GM23338 (cell line): ENCODE measurements around the gene ZNF485. TPM values are rescaled to one million over a fixed set of nuclear protein-coding genes. Genes with fewer than 3 reads are reported as not detected.
A peak's percentile ranks its signal among the peaks of the same experiment; 100 is the strongest.

Source experiments
- ATAC-seq: fragments of 200-7000 bp; cut with Tn5 transposase; 3 replicates; pipeline ENCODE4 v1.9.1; 2020
- DNase-seq: peaks from one replicate; pipeline ENCODE4 v3.0.0-alpha.2; 2015; ENCODE audit warnings: low spot score
- H2AFZ ChIP-seq: fragments of 200-600 bp; sonication (generic); 2 replicates; pipeline ENCODE4 v1.8.0; 2016; ENCODE audit warnings: antibody characterized with exemption, mild to moderate bottlenecking, moderate library complexity
- H3F3A ChIP-seq: fragments of 200-600 bp; sonication (generic); replicated peaks from 2 replicates; pipeline ENCODE4 v1.8.0; 2017; ENCODE audit warnings: antibody characterized with exemption, mixed run types, low read depth
- H3K27ac ChIP-seq: fragments of 200-600 bp; sonication (generic); 2 replicates; pipeline ENCODE4 v1.6.1; 2016; ENCODE audit warnings: low read depth
- H3K27me3 ChIP-seq: fragments of 200-600 bp; sonication (generic); 2 replicates; pipeline ENCODE4 v1.8.0; 2016; ENCODE audit warnings: mild to moderate bottlenecking, mixed run types, moderate library complexity; ENCODE audit not compliant: insufficient read depth
- H3K36me3 ChIP-seq: fragments of 200-600 bp; sonication (generic); 2 replicates; pipeline ENCODE4 v1.8.0; 2016; ENCODE audit warnings: mild to moderate bottlenecking; ENCODE audit not compliant: insufficient read depth
- H3K4me1 ChIP-seq: fragments of 200-600 bp; sonication (generic); 2 replicates; pipeline ENCODE4 v1.8.0; 2016; ENCODE audit warnings: mild to moderate bottlenecking, moderate library complexity; ENCODE audit not compliant: insufficient read depth
- H3K4me2 ChIP-seq: fragments of 200-600 bp; sonication (generic); 2 replicates; pipeline ENCODE4 v1.7.1; 2017; ENCODE audit warnings: mixed run types
- H3K4me3 ChIP-seq: fragments of 200-600 bp; sonication (generic); 2 replicates; pipeline ENCODE4 v1.6.1; 2016; ENCODE audit warnings: mixed run types
- H3K79me2 ChIP-seq: fragments of 200-600 bp; sonication (generic); replicated peaks from 2 replicates; pipeline ENCODE4 v1.8.0; 2017; ENCODE audit warnings: mild to moderate bottlenecking; ENCODE audit not compliant: insufficient read depth
- H3K9me2 ChIP-seq: fragments of 200-600 bp; sonication (generic); 2 replicates; pipeline ENCODE4 v1.8.0; 2017; ENCODE audit not compliant: insufficient read depth
- H4K20me1 ChIP-seq: fragments of 200-600 bp; sonication (generic); replicated peaks from 2 replicates; pipeline ENCODE4 v1.8.0; 2017; ENCODE audit warnings: mild to moderate bottlenecking; ENCODE audit not compliant: insufficient read depth
- H3K27ac Mint-ChIP-seq: 2 replicates; pipeline ENCODE4 v1.8.0; 2020; ENCODE audit warnings: inconsistent platforms, mild to moderate bottlenecking, moderate library complexity, mixed read lengths
- H3K27me3 Mint-ChIP-seq: 3 replicates; pipeline ENCODE4 v1.8.0; 2022; ENCODE audit warnings: low read depth, mild to moderate bottlenecking, moderate library complexity, mixed read lengths, inconsistent platforms; ENCODE audit not compliant: insufficient read depth, poor library complexity
- H3K36me3 Mint-ChIP-seq: 3 replicates; pipeline ENCODE4 v1.8.0; 2021; ENCODE audit warnings: low read depth, mild to moderate bottlenecking, inconsistent platforms, moderate library complexity, mixed read lengths
- H3K4me1 Mint-ChIP-seq: 3 replicates; pipeline ENCODE4 v1.8.0; 2020; ENCODE audit warnings: mild to moderate bottlenecking, inconsistent platforms, mixed read lengths
- H3K4me3 Mint-ChIP-seq: 3 replicates; pipeline ENCODE4 v1.8.0; 2021; ENCODE audit warnings: moderate library complexity, mild to moderate bottlenecking, inconsistent platforms, mixed read lengths
- H3K9me3 Mint-ChIP-seq: 3 replicates; pipeline ENCODE4 v1.8.0; 2020; ENCODE audit warnings: moderate library complexity, mild to moderate bottlenecking, inconsistent platforms, mixed read lengths
- CREB1 ChIP-seq: fragments of 250-450 bp; sonication (Bioruptor Pico); IDR thresholded peaks from 2 replicates; pipeline ENCODE4 v1.5.0; 2020; ENCODE audit warnings: low read depth, mild to moderate bottlenecking, moderate library complexity
- CTCF ChIP-seq, 2 experiments: fragments of 200-600 bp in 1 of 2; sonication (generic) in 1 of 2; conservative IDR thresholded peaks; 2 replicates each; pipeline versions ENCODE4 v1.5.1 to v1.6.1; 2016 to 2017; ENCODE audit warnings: antibody characterized with exemption in 2 of 2, low read depth in 2 of 2, mild to moderate bottlenecking in 2 of 2, moderate library complexity in 1 of 2
- EZH2 ChIP-seq: fragments of 200-600 bp; sonication (generic); IDR thresholded peaks from one replicate; pipeline ENCODE4 v1.8.0; 2017; ENCODE audit warnings: antibody characterized with exemption, mild to moderate bottlenecking, low read depth; ENCODE audit not compliant: unreplicated experiment
- EZH2phosphoT487 ChIP-seq: fragments of 200-600 bp; sonication (generic); IDR thresholded peaks from one replicate; pipeline ENCODE4 v1.8.1; 2018; ENCODE audit warnings: antibody characterized with exemption; ENCODE audit not compliant: unreplicated experiment
- JUNB ChIP-seq: IDR thresholded peaks from one replicate; pipeline ENCODE4 v1.6.1; 2016; ENCODE audit warnings: antibody characterized with exemption; ENCODE audit not compliant: unreplicated experiment
- NANOG ChIP-seq: IDR thresholded peaks from 2 replicates; pipeline ENCODE4 v1.6.1; 2016; ENCODE audit warnings: antibody characterized with exemption, borderline replicate concordance
- POLR2AphosphoS5 ChIP-seq: IDR thresholded peaks from 2 replicates; pipeline ENCODE4 v1.6.1; 2016; ENCODE audit warnings: antibody characterized with exemption, low read depth
- STAT1 ChIP-seq: IDR thresholded peaks from one replicate; pipeline ENCODE4 v1.6.1; 2016; ENCODE audit warnings: antibody characterized with exemption; ENCODE audit not compliant: unreplicated experiment
- ZNF114 ChIP-seq: fragments of 250-450 bp; sonication (Bioruptor Pico); IDR thresholded peaks from 2 replicates; pipeline ENCODE4 v1.5.0; 2020; ENCODE audit warnings: mild to moderate bottlenecking, moderate library complexity
- ZNF331 ChIP-seq: fragments of 250-450 bp; sonication (Bioruptor Pico); IDR thresholded peaks from 2 replicates; pipeline ENCODE4 v1.5.0; 2020; ENCODE audit warnings: low read depth, mild to moderate bottlenecking, moderate library complexity
- polyA plus RNA-seq: library from polyadenylated mRNA; unstranded; fragments of >200 nt; fragmentation: Nextera tagmentation; extraction: Ambion mirVana; gene quantifications from 2 replicates; pipeline ENCODE4 v1.2.1, GENCODE V29; 2016
- total RNA-seq: library from RNA; depleted of rRNA; stranded (reverse); fragments of >200 nt; shearing (Covaris generic); gene quantifications from 2 replicates; pipeline ENCODE4 v1.2.3, GENCODE V29; 2014
- TF ChIP-seq, protein P1 (sequence below): IDR thresholded peaks from one replicate; pipeline ENCODE4 v1.6.1; 2018; ENCODE audit warnings: antibody characterized with exemption; ENCODE audit not compliant: unreplicated experiment
- TF ChIP-seq, protein P2 (sequence below): fragments of 250-450 bp; sonication (Bioruptor Pico); IDR thresholded peaks from 2 replicates; pipeline ENCODE4 v1.5.0; 2020; ENCODE audit warnings: mild to moderate bottlenecking, moderate library complexity
- TF ChIP-seq, protein P3 (sequence below): IDR thresholded peaks from 2 replicates; pipeline ENCODE4 v1.6.1; 2016; ENCODE audit warnings: antibody characterized with exemption

The ZNF485 gene
- total and polyA plus RNA-seq, 2 experiments from 2014 or later, result 5.7 to 7.8 TPM

- H3K4me3 Mint-ChIP-seq, result no peak overlapping the region
- Histone ChIP-seq H2AFZ (no peak overlapping the region), H3K4me1 (no peaks in the 10 kb centered on the region), H3F3A (no peaks in the 10 kb centered on the region), H4K20me1 (no peaks in the 10 kb centered on the region), H3K27ac (no peak overlapping the region), H3K36me3 (no peaks in the 10 kb centered on the region), H3K4me3 (no peak overlapping the region), H3K27me3 (no peaks in the 10 kb centered on the region), H3K79me2 (no peaks in the 10 kb centered on the region), H3K9me2 (peaks cover 11% of the 10 kb centered on the region; the same call in 1 of the 2 replicates), H3K4me2 (no peak overlapping the region)
- H3K27ac Mint-ChIP-seq, result no peak overlapping the region
- H3K4me1 Mint-ChIP-seq, result no peaks in the 10 kb centered on the region
- no peak for ATAC-seq
- TF ChIP-seq CTCF (conservative IDR thresholded peaks at IDR 0.05; ENCODE audit: low read depth in 2 of 2) (no peak), EZH2phosphoT487 (no peak), ZNF331 (no peak), JUNB (no peak), POLR2AphosphoS5 (no peak), ZNF114 (no peak), NANOG (no peak), CREB1 (CRISPR knock-in tag) (no peak), STAT1 (no peak), EZH2 (no peak)
- TF ChIP-seq, protein P1, sequence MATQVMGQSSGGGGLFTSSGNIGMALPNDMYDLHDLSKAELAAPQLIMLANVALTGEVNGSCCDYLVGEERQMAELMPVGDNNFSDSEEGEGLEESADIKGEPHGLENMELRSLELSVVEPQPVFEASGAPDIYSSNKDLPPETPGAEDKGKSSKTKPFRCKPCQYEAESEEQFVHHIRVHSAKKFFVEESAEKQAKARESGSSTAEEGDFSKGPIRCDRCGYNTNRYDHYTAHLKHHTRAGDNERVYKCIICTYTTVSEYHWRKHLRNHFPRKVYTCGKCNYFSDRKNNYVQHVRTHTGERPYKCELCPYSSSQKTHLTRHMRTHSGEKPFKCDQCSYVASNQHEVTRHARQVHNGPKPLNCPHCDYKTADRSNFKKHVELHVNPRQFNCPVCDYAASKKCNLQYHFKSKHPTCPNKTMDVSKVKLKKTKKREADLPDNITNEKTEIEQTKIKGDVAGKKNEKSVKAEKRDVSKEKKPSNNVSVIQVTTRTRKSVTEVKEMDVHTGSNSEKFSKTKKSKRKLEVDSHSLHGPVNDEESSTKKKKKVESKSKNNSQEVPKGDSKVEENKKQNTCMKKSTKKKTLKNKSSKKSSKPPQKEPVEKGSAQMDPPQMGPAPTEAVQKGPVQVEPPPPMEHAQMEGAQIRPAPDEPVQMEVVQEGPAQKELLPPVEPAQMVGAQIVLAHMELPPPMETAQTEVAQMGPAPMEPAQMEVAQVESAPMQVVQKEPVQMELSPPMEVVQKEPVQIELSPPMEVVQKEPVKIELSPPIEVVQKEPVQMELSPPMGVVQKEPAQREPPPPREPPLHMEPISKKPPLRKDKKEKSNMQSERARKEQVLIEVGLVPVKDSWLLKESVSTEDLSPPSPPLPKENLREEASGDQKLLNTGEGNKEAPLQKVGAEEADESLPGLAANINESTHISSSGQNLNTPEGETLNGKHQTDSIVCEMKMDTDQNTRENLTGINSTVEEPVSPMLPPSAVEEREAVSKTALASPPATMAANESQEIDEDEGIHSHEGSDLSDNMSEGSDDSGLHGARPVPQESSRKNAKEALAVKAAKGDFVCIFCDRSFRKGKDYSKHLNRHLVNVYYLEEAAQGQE, result no peak
- TF ChIP-seq, protein P2, sequence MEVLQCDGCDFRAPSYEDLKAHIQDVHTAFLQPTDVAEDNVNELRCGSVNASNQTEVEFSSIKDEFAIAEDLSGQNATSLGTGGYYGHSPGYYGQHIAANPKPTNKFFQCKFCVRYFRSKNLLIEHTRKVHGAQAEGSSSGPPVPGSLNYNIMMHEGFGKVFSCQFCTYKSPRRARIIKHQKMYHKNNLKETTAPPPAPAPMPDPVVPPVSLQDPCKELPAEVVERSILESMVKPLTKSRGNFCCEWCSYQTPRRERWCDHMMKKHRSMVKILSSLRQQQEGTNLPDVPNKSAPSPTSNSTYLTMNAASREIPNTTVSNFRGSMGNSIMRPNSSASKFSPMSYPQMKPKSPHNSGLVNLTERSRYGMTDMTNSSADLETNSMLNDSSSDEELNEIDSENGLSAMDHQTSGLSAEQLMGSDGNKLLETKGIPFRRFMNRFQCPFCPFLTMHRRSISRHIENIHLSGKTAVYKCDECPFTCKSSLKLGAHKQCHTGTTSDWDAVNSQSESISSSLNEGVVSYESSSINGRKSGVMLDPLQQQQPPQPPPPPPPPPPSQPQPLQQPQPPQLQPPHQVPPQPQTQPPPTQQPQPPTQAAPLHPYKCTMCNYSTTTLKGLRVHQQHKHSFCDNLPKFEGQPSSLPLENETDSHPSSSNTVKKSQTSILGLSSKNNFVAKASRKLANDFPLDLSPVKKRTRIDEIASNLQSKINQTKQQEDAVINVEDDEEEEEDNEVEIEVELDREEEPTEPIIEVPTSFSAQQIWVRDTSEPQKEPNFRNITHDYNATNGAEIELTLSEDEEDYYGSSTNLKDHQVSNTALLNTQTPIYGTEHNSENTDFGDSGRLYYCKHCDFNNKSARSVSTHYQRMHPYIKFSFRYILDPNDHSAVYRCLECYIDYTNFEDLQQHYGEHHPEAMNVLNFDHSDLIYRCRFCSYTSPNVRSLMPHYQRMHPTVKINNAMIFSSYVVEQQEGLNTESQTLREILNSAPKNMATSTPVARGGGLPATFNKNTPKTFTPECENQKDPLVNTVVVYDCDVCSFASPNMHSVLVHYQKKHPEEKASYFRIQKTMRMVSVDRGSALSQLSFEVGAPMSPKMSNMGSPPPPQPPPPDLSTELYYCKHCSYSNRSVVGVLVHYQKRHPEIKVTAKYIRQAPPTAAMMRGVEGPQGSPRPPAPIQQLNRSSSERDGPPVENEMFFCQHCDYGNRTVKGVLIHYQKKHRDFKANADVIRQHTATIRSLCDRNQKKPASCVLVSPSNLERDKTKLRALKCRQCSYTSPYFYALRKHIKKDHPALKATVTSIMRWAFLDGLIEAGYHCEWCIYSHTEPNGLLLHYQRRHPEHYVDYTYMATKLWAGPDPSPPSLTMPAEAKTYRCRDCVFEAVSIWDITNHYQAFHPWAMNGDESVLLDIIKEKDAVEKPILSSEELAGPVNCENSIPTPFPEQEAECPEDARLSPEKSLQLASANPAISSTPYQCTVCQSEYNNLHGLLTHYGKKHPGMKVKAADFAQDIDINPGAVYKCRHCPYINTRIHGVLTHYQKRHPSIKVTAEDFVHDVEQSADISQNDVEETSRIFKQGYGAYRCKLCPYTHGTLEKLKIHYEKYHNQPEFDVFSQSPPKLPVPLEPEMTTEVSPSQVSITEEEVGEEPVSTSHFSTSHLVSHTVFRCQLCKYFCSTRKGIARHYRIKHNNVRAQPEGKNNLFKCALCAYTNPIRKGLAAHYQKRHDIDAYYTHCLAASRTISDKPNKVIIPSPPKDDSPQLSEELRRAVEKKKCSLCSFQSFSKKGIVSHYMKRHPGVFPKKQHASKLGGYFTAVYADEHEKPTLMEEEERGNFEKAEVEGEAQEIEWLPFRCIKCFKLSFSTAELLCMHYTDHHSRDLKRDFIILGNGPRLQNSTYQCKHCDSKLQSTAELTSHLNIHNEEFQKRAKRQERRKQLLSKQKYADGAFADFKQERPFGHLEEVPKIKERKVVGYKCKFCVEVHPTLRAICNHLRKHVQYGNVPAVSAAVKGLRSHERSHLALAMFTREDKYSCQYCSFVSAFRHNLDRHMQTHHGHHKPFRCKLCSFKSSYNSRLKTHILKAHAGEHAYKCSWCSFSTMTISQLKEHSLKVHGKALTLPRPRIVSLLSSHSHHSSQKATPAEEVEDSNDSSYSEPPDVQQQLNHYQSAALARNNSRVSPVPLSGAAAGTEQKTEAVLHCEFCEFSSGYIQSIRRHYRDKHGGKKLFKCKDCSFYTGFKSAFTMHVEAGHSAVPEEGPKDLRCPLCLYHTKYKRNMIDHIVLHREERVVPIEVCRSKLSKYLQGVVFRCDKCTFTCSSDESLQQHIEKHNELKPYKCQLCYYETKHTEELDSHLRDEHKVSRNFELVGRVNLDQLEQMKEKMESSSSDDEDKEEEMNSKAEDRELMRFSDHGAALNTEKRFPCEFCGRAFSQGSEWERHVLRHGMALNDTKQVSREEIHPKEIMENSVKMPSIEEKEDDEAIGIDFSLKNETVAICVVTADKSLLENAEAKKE (CRISPR knock-in tag), result no peak
- TF ChIP-seq, protein P3, sequence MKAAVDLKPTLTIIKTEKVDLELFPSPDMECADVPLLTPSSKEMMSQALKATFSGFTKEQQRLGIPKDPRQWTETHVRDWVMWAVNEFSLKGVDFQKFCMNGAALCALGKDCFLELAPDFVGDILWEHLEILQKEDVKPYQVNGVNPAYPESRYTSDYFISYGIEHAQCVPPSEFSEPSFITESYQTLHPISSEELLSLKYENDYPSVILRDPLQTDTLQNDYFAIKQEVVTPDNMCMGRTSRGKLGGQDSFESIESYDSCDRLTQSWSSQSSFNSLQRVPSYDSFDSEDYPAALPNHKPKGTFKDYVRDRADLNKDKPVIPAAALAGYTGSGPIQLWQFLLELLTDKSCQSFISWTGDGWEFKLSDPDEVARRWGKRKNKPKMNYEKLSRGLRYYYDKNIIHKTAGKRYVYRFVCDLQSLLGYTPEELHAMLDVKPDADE, result no peak
- no peaks in the 10 kb centered on the region for H3K27me3 Mint-ChIP-seq
- H3K9me3 Mint-ChIP-seq, result peaks cover 46% of the 10 kb centered on the region
- DNase-seq, result peak; percentile 24
- H3K36me3 Mint-ChIP-seq, result peaks cover 24% of the 10 kb centered on the region; the same call in 2 of the 3 replicates
Measured at GRCh38 chr10:43623351-43623750, 17.1 kb downstream of the ZNF485 start.
